ENCODE data around the gene TNFRSF12A. TPM values are rescaled to one million over a fixed set of nuclear protein-coding genes. Genes with fewer than 3 reads are reported as not detected.
A peak's percentile ranks its signal among the peaks of the same experiment; 100 is the strongest.

TNFRSF12A gene
- total RNA-seq, 1 experiment from 2014 or later: 147 TPM

DNA sequence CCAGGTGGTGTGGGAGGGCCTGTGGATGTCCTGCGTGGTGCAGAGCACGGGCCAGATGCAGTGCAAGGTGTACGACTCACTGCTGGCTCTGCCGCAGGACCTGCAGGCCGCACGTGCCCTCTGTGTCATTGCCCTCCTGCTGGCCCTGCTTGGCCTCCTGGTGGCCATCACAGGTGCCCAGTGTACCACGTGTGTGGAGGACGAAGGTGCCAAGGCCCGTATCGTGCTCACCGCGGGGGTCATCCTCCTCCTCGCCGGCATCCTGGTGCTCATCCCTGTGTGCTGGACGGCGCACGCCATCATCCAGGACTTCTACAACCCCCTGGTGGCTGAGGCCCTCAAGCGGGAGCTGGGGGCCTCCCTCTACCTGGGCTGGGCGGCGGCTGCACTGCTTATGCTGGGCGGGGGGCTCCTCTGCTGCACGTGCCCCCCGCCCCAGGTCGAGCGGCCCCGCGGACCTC lies 6.6 kb upstream of the TNFRSF12A start:
- no peak overlapping the region for H3K9ac ChIP-seq (ENCODE audit: extremely low read depth, insufficient read length, low read length)

More for the DNA sequence above, 6.6 kb upstream of the TNFRSF12A start:
- Mint-ChIP-seq H3K27ac (peak overlapping the region in 2 of 3 experiments; percentile 57 to 58; a peak in 2 of 7 replicates), H3K36me3 (ENCODE audit: insufficient read depth in 1 of 3, low read depth in 3 of 3) (peaks cover 21 to 32% (median 30%) of the 10 kb centered on the region in 3 experiments), H3K4me3 (peak overlapping the region; percentile 19 to 79; a peak in 3 of 5 replicates), H3K9me3 (no peaks in the 10 kb centered on the region), H3K4me1 (peaks cover 51 to 80% of the 10 kb centered on the region in 2 experiments), H3K27me3 (ENCODE audit: low read depth) (peaks cover 6% of the 10 kb centered on the region)
- H2BK12ac ChIP-seq (ENCODE audit: insufficient read length, low read depth, low read length): no peak overlapping the region
- no peak overlapping the region for H4K8ac ChIP-seq (replicated peaks; ENCODE audit: insufficient read length, low read depth, low read length)
- H3K14ac ChIP-seq (ENCODE audit: insufficient read depth, low read length): no peak overlapping the region; the same call in 1 of the 2 replicates
- no CpG with 5 or more reads among the region's 27 CpGs for WGBS (ENCODE audit: extremely low coverage, insufficient read length, low lambda C conversion rate)
- no peak overlapping the region for H4K5ac ChIP-seq (ENCODE audit: insufficient read length, low read depth, low read length)
- no peaks in the 10 kb centered on the region for H3K27me3 ChIP-seq (ENCODE audit: insufficient read depth, low read length)
- H3K4me1 ChIP-seq (ENCODE audit: insufficient read depth, low read length): no peaks in the 10 kb centered on the region; the same call in 1 of the 2 replicates
- no peak overlapping the region for H3K27ac ChIP-seq (ENCODE audit: insufficient read length, low read depth, low read length)
- peaks cover 20% of the 10 kb centered on the region for H3K23me2 ChIP-seq (ENCODE audit: insufficient read length, low read depth, low read length, poor library complexity, severe bottlenecking)
- no peak overlapping the region for H3K18ac ChIP-seq (ENCODE audit: insufficient read length, low read depth, low read length)
- H3K56ac ChIP-seq (ENCODE audit: insufficient read length, low read depth, low read length): no peak overlapping the region
- no peak overlapping the region for H2BK120ac ChIP-seq (ENCODE audit: low read depth, low read length, poor library complexity, severe bottlenecking)
- no peak overlapping the region for H3K23ac ChIP-seq (ENCODE audit: insufficient read length, low read depth, low read length)
- no peak overlapping the region for H4K91ac ChIP-seq (ENCODE audit: insufficient read length, low read depth, low read length)
- no peak overlapping the region for H3K4me2 ChIP-seq (ENCODE audit: insufficient read depth, insufficient read length, low read length)
- no peak overlapping the region for H2BK5ac ChIP-seq (ENCODE audit: insufficient read length, low read length)
- H3K4ac ChIP-seq (ENCODE audit: low read depth, low read length): no peak overlapping the region
- no peaks in the 10 kb centered on the region for H4K20me1 ChIP-seq (ENCODE audit: control insufficient read depth, insufficient read depth, insufficient read length)
- H3T11ph ChIP-seq (ENCODE audit: low read length): no peak overlapping the region
- DNase-seq: peak; percentile 66
- no peaks in the 10 kb centered on the region for H3K79me1 ChIP-seq (ENCODE audit: insufficient read depth, low read depth, low read length, poor library complexity, severe bottlenecking)
- TF ChIP-seq, protein P1, sequence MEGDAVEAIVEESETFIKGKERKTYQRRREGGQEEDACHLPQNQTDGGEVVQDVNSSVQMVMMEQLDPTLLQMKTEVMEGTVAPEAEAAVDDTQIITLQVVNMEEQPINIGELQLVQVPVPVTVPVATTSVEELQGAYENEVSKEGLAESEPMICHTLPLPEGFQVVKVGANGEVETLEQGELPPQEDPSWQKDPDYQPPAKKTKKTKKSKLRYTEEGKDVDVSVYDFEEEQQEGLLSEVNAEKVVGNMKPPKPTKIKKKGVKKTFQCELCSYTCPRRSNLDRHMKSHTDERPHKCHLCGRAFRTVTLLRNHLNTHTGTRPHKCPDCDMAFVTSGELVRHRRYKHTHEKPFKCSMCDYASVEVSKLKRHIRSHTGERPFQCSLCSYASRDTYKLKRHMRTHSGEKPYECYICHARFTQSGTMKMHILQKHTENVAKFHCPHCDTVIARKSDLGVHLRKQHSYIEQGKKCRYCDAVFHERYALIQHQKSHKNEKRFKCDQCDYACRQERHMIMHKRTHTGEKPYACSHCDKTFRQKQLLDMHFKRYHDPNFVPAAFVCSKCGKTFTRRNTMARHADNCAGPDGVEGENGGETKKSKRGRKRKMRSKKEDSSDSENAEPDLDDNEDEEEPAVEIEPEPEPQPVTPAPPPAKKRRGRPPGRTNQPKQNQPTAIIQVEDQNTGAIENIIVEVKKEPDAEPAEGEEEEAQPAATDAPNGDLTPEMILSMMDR (conservative IDR thresholded peaks at IDR 0.05): peak; percentile 32; the same call in 2 of the 3 replicates
- H2BK20ac ChIP-seq (ENCODE audit: low read depth, low read length, poor library complexity, severe bottlenecking): no peak overlapping the region
- no peaks in the 10 kb centered on the region for H3K9me3 ChIP-seq (ENCODE audit: control insufficient read depth, low read depth, low read length)
- H2AK5ac ChIP-seq (ENCODE audit: insufficient read length, low read length): no peak overlapping the region
- no peak overlapping the region for H2AFZ ChIP-seq (ENCODE audit: low read length)
- no peak overlapping the region for H2BK15ac ChIP-seq (ENCODE audit: low read depth, low read length)
- H3K79me2 ChIP-seq (ENCODE audit: insufficient read depth, low read length): peaks cover 9% of the 10 kb centered on the region; the same call in 1 of the 2 replicates

Measured in H9 (cell line).